Trophoblast cell (in vitro differentiated cells and primary cell): ENCODE measurements around the gene CCR7.

ENCODE experiments used
- DNase-seq, 2 donors: peaks; one replicate each; pipeline ENCODE4 v3.0.0-alpha.2; 2016
- H2AFZ ChIP-seq: 2 replicates; pipeline ENCODE4 v1.6.1; 2013; ENCODE audit warnings: low read length, moderate library complexity, mild to moderate bottlenecking; ENCODE audit not compliant: insufficient read depth, poor library complexity
- H2AK5ac ChIP-seq: 2 replicates; pipeline ENCODE4 v1.6.1; 2013; ENCODE audit warnings: mild to moderate bottlenecking, low read length
- H2BK120ac ChIP-seq: 2 replicates; pipeline ENCODE4 v1.6.1; 2013; ENCODE audit warnings: low read length, mild to moderate bottlenecking, moderate library complexity; ENCODE audit not compliant: insufficient read depth, poor library complexity
- H2BK12ac ChIP-seq: 2 replicates; pipeline ENCODE4 v1.6.1; 2013; ENCODE audit warnings: mild to moderate bottlenecking, low read length, moderate library complexity
- H2BK5ac ChIP-seq: 2 replicates; pipeline ENCODE4 v1.6.1; 2013; ENCODE audit warnings: low read length, low read depth, moderate library complexity, mild to moderate bottlenecking; ENCODE audit not compliant: poor library complexity
- H3K14ac ChIP-seq: 2 replicates; pipeline ENCODE4 v1.6.1; 2013; ENCODE audit warnings: mild to moderate bottlenecking, low read length
- H3K18ac ChIP-seq: 2 replicates; pipeline ENCODE4 v1.6.1; 2013; ENCODE audit warnings: mild to moderate bottlenecking, low read length
- H3K23ac ChIP-seq: 2 replicates; pipeline ENCODE4 v1.6.1; 2013; ENCODE audit warnings: low read length
- H3K27ac ChIP-seq: 2 replicates; pipeline ENCODE4 v1.5.1; 2013; ENCODE audit warnings: low read depth, mild to moderate bottlenecking, inconsistent platforms, low read length, moderate library complexity
- H3K27me3 ChIP-seq: 2 replicates; pipeline ENCODE4 v1.6.1; 2013; ENCODE audit warnings: inconsistent platforms, mild to moderate bottlenecking, low read length, moderate library complexity; ENCODE audit not compliant: insufficient read depth
- H3K36me3 ChIP-seq, 2 experiments: 1 replicate in 1 of 2; 2 replicates in 1 of 2; pipeline ENCODE4 v1.6.1; 2013; ENCODE audit warnings: low read length in 2 of 2, mild to moderate bottlenecking in 2 of 2, moderate library complexity in 1 of 2; ENCODE audit not compliant: insufficient read depth in 2 of 2, control insufficient read depth in 1 of 2
- H3K4ac ChIP-seq: 2 replicates; pipeline ENCODE4 v1.6.1; 2013; ENCODE audit warnings: low read depth, mild to moderate bottlenecking, low read length, moderate library complexity
- H3K4me1 ChIP-seq, 2 experiments: 1 replicate in 1 of 2; 2 replicates in 1 of 2; pipeline ENCODE4 v1.6.1; 2013; ENCODE audit warnings: low read length in 2 of 2, mild to moderate bottlenecking in 2 of 2, moderate library complexity in 1 of 2; ENCODE audit not compliant: insufficient read depth in 2 of 2, control insufficient read depth in 1 of 2
- H3K4me2 ChIP-seq: 2 replicates; pipeline ENCODE4 v1.6.1; 2013; ENCODE audit warnings: inconsistent platforms, mild to moderate bottlenecking, low read length, moderate library complexity
- H3K4me3 ChIP-seq: 2 replicates; pipeline ENCODE4 v1.5.1; 2013; ENCODE audit warnings: mild to moderate bottlenecking, low read depth, low read length, inconsistent platforms
- H3K79me1 ChIP-seq: one replicate; pipeline ENCODE4 v1.6.1; 2013; ENCODE audit warnings: low read length
- H3K79me2 ChIP-seq: 2 replicates; pipeline ENCODE4 v1.6.1; 2013; ENCODE audit warnings: low read length, mild to moderate bottlenecking; ENCODE audit not compliant: control insufficient read depth, insufficient read depth, poor library complexity
- H3K9ac ChIP-seq: 2 replicates; pipeline ENCODE4 v1.6.1; 2013; ENCODE audit warnings: mild to moderate bottlenecking, low read length
- H3K9me3 ChIP-seq: 2 replicates; pipeline ENCODE4 v1.6.1; 2013; ENCODE audit warnings: low read depth, mild to moderate bottlenecking, control low read depth, inconsistent platforms, low read length; ENCODE audit not compliant: insufficient read depth
- H4K12ac ChIP-seq: 2 replicates; pipeline ENCODE4 v1.6.1; 2013; ENCODE audit warnings: low read depth, mild to moderate bottlenecking, low read length, moderate library complexity
- H4K8ac ChIP-seq: 2 replicates; pipeline ENCODE4 v1.6.1; 2013; ENCODE audit warnings: low read depth, mild to moderate bottlenecking, low read length, moderate library complexity
- H4K91ac ChIP-seq: one replicate; pipeline ENCODE4 v1.6.1; 2013; ENCODE audit warnings: low read depth, mild to moderate bottlenecking, low read length, moderate library complexity
- WGBS: extraction: QIAGEN DNeasy Blood & Tissue Kit; methylation state at CpG from one replicate; pipeline ENCODE4 v1.1.7; 2013; ENCODE audit warnings: missing lambda C conversion rate; ENCODE audit not compliant: insufficient read length, insufficient coverage; ENCODE audit errors: extremely low coverage; 5-methylcytosine and 5-hydroxymethylcytosine counted together

Gene CCR7

DNA sequence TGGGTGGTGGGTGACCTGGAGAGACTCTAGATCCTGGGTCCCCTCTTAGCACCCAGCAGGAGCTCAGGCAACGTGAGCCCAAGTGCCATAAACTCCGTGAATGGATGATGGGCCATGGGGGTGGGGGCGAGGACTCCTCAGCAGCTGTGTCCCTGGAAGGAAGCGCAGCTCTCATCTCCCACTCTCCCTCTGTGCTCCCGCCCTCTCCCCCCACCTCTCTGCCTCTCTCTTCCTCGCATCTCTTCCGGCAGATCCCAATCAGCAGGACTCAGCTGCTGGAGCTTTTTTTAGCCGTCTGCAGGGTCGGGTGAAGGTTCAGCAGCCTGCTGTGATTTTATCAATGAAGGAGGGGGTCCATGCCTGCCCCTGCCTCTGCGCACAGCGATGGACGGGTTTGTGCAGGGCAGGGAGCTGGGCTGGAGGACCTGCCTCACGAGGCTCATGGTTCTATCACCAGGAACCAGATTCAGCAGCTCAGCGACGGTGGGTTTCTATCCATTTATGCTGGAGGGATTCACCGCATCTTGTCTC lies 8.3 kb downstream of the CCR7 start:
- peak overlapping the region; percentile 89 for H2AK5ac ChIP-seq
- H3K9ac ChIP-seq: no peak overlapping the region
- peak overlapping the region; percentile 74 for H3K14ac ChIP-seq
- H3K27ac ChIP-seq: peak overlapping the region; percentile 40
- peak overlapping the region; percentile 36 for H3K4ac ChIP-seq
- peak overlapping the region; percentile 75 for H3K18ac ChIP-seq
- peaks cover 2% of the 10 kb centered on the region for H3K79me2 ChIP-seq
- DNase-seq: no peak
- H3K4me3 ChIP-seq: no peak overlapping the region
- H4K12ac ChIP-seq: no peak overlapping the region
- H2AFZ ChIP-seq: peak overlapping the region; percentile 55
- H3K4me2 ChIP-seq: no peak overlapping the region
- peaks cover 44% of the 10 kb centered on the region for H3K79me1 ChIP-seq
- H3K4me1 ChIP-seq: peaks cover 48 to 55% of the 10 kb centered on the region in 2 experiments
- H2BK5ac ChIP-seq: peak overlapping the region; percentile 49
- H3K27me3 ChIP-seq: no peaks in the 10 kb centered on the region
- peak overlapping the region; percentile 78 for H2BK120ac ChIP-seq
- peaks cover 4% of the 10 kb centered on the region for H3K9me3 ChIP-seq
- H4K8ac ChIP-seq: peak overlapping the region; percentile 61
- peaks cover 0 to 3% of the 10 kb centered on the region in 2 experiments for H3K36me3 ChIP-seq
- no CpG with 5 or more reads among the region's 16 CpGs for WGBS
- no peak overlapping the region for H3K23ac ChIP-seq
- peak overlapping the region; percentile 86 for H2BK12ac ChIP-seq
- H4K91ac ChIP-seq: peak overlapping the region; percentile 91

GRCh38 chr17:40556198-40556661 lies 9.0 kb downstream of the CCR7 start:
- no peak overlapping the region for H3K4me3 ChIP-seq
- H4K8ac ChIP-seq: no peak overlapping the region
- no peak overlapping the region for H4K12ac ChIP-seq

DNA sequence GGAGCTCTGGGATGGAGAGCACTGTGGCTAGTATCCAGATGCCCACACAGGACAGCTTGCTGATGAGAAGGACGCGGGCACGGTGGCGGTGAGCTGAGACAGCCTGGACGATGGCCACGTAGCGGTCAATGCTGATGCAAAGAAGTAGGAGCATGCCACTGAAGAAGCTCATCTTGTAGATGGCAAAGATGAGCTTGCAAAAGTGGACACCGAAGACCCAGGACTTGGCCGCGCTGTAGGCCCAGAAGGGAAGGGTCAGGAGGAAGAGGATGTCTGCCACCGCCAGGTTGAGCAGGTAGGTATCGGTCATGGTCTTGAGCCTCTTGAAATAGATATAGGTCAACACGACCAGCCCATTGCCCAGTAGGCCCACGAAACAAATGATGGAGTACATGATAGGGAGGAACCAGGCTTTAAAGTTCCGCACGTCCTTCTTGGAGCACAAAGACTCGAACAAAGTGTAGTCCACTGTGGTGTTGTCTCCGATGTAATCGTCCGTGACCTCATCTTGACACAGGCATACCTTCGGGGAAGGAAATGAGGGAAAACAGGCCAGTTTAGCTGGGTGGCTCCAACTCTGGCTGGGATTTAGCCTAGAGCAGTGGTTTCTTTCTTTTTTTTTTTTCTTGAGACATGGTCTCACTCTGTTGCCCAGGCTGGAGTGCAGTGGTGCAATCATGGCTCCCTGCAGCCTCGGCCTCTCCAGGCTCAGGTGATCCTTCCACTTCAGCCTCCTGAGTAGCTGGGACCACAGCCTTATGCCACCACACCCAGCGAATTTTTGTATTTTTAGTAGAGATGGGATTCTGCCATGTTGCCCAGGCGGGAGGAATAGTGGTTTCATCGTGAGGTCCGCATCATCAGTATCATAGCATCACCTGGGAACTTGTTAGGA lies 9.7 kb downstream of the CCR7 start:
- Histone ChIP-seq H3K23ac (no peak overlapping the region), H4K12ac (no peak overlapping the region), H3K27ac (peak overlapping the region; percentile 40), H3K4me1 (peaks cover 56 to 63% of the 10 kb centered on the region in 2 experiments), H3K4me3 (no peak overlapping the region), H2BK5ac (peak overlapping the region; percentile 65), H4K91ac (peak overlapping the region; percentile 72), H3K9me3 (peaks cover 4% of the 10 kb centered on the region), H3K27me3 (no peaks in the 10 kb centered on the region), H2AFZ (no peak overlapping the region), H2BK12ac (peak overlapping the region; percentile 75), H3K36me3 (peaks cover 0 to 3% of the 10 kb centered on the region in 2 experiments), H3K79me1 (peaks cover 54% of the 10 kb centered on the region), H3K14ac (peak overlapping the region; percentile 68), H2AK5ac (peak overlapping the region; percentile 53), H3K4ac (peak overlapping the region; percentile 21), H2BK120ac (peak overlapping the region; percentile 20), H3K9ac (no peak overlapping the region), H3K18ac (peak overlapping the region; percentile 31), H3K79me2 (peaks cover 2% of the 10 kb centered on the region), H4K8ac (peak overlapping the region; percentile 51), H3K4me2 (no peak overlapping the region)
- no CpG with 5 or more reads among the region's 26 CpGs for WGBS
- DNase-seq: peak; percentile 87 to 96

More at GRCh38 chr17:40556198-40556661, 9.0 kb downstream of the CCR7 start:
- H3K23ac ChIP-seq: no peak overlapping the region
- H3K9me3 ChIP-seq: peaks cover 4% of the 10 kb centered on the region
- peak overlapping the region; percentile 91 for H4K91ac ChIP-seq
- peak overlapping the region; percentile 86 for H2BK12ac ChIP-seq
- H3K9ac ChIP-seq: no peak overlapping the region
- no peak overlapping the region for H3K18ac ChIP-seq
- H3K4me1 ChIP-seq: peaks cover 52 to 58% of the 10 kb centered on the region in 2 experiments
- H2AK5ac ChIP-seq: no peak overlapping the region
- WGBS: no CpG with 5 or more reads among the region's 1 CpG
- peaks cover 0 to 3% of the 10 kb centered on the region in 2 experiments for H3K36me3 ChIP-seq
- peaks cover 51% of the 10 kb centered on the region for H3K79me1 ChIP-seq
- no peak for DNase-seq
- no peaks in the 10 kb centered on the region for H3K27me3 ChIP-seq
- peak overlapping the region; percentile 77 for H2BK120ac ChIP-seq
- H3K79me2 ChIP-seq: peaks cover 2% of the 10 kb centered on the region
- H3K4ac ChIP-seq: peak overlapping the region; percentile 36
- peak overlapping the region; percentile 40 for H3K27ac ChIP-seq
- peak overlapping the region; percentile 49 for H2BK5ac ChIP-seq
- H2AFZ ChIP-seq: no peak overlapping the region
- no peak overlapping the region for H3K4me2 ChIP-seq
- H3K14ac ChIP-seq: peak overlapping the region; percentile 74

DNA sequence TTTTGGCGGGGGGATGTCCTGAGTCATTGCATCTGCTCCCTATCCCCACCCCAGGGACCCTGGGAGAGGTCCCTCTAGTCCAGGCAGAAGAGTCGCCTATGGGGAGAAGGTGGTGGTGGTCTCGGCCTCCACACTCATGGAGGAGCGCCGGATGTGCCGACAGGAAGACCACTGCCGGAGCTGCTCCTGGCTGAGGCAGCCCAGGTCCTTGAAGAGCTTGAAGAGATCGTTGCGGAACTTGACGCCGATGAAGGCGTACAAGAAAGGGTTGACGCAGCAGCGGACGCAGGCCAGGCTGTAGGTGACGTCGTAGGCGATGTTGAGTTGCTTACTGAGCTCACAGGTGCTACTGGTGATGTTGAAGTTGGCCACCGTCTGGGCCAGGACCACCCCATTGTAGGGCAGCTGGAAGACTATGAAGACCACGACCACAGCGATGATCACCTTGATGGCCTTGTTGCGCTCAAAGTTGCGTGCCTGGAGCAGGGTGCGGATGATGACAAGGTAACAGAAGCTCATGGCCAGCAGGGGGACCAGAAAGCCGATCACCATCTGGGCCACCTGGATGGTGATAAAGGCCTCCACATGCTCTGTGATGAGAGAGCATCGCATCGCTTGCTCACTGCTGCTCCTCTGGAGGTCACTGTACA lies 10.5 kb downstream of the CCR7 start:
- peak overlapping the region; percentile 14 for H2AFZ ChIP-seq
- H3K27me3 ChIP-seq: no peaks in the 10 kb centered on the region
- H3K9me3 ChIP-seq: peaks cover 4% of the 10 kb centered on the region
- H3K36me3 ChIP-seq: peaks cover 0 to 3% of the 10 kb centered on the region in 2 experiments
- H2BK12ac ChIP-seq: peak overlapping the region; percentile 75
- H2BK120ac ChIP-seq: peak overlapping the region; percentile 20
- no peak overlapping the region for H3K9ac ChIP-seq
- peaks cover 57% of the 10 kb centered on the region for H3K79me1 ChIP-seq
- H4K91ac ChIP-seq: peak overlapping the region; percentile 72
- H3K4me1 ChIP-seq: peaks cover 58 to 67% of the 10 kb centered on the region in 2 experiments
- no peak overlapping the region for H3K23ac ChIP-seq
- WGBS: no CpG with 5 or more reads among the region's 27 CpGs
- H2BK5ac ChIP-seq: peak overlapping the region; percentile 68
- no peak for DNase-seq
- H3K4me3 ChIP-seq: no peak overlapping the region
- peak overlapping the region; percentile 53 for H2AK5ac ChIP-seq
- H4K8ac ChIP-seq: peak overlapping the region; percentile 51
- H3K27ac ChIP-seq: peak overlapping the region; percentile 38
- peaks cover 2% of the 10 kb centered on the region for H3K79me2 ChIP-seq
- peak overlapping the region; percentile 68 for H3K14ac ChIP-seq
- H3K4ac ChIP-seq: peak overlapping the region; percentile 21
- H4K12ac ChIP-seq: no peak overlapping the region
- no peak overlapping the region for H3K4me2 ChIP-seq
- H3K18ac ChIP-seq: peak overlapping the region; percentile 31
